HEK293 (cell line): ENCODE data around the gene SKAP1.

ENCODE experiments used
- CTCF ChIA-PET: fragments of 350-600 bp; formaldehyde crosslinking; extraction: SDS; loops from one replicate; lab custom pipeline; 2021; ENCODE audit warnings: antibody characterized with exemption; lab: Yijun Ruan, JAX
- POLR2A ChIA-PET: fragments of 300-600 bp; formaldehyde crosslinking; extraction: SDS; loops from one replicate; lab custom pipeline; 2020; ENCODE audit warnings: antibody characterized with exemption, inconsistent platforms; lab: Yijun Ruan, JAX
- H3K27ac ChIP-seq: fragments of 200-500 bp; sonication (Bioruptor generic); 2 replicates; pipeline ENCODE4 v1.5.1; 2014; ENCODE audit warnings: low read depth, low read length, control low read depth, inconsistent platforms; ENCODE audit errors: extremely low read depth
- H3K36me3 ChIP-seq, 2 experiments: fragments of 200-500 bp in 1 of 2; sonication (Bioruptor generic) in 1 of 2; 1 replicate in 1 of 2; 2 replicates in 1 of 2; pipeline ENCODE4 v1.5.1; 2014 to 2017; ENCODE audit warnings: inconsistent platforms in 2 of 2, low read length in 2 of 2; ENCODE audit not compliant: control insufficient read depth in 2 of 2, insufficient read depth in 1 of 2
- H3K4me1 ChIP-seq: fragments of 200-500 bp; sonication (Bioruptor generic); 2 replicates; pipeline ENCODE4 v1.5.1; 2014; ENCODE audit warnings: mild to moderate bottlenecking, low read length, inconsistent platforms; ENCODE audit not compliant: control insufficient read depth, insufficient read depth
- H3K4me3 ChIP-seq: 2 replicates; pipeline ENCODE4 v1.5.1; 2011; ENCODE audit warnings: low read depth, mild to moderate bottlenecking, control low read depth, low read length, moderate library complexity
- H3K9me3 ChIP-seq: fragments of 200-500 bp; sonication (Bioruptor generic); 2 replicates; pipeline ENCODE4 v1.5.1; 2014; ENCODE audit warnings: low read depth, low read length, inconsistent platforms; ENCODE audit not compliant: control insufficient read depth, insufficient read depth
- GLIS1 ChIP-seq: fragments of 450-650 bp; formaldehyde crosslinking; IDR thresholded peaks from 2 replicates; pipeline ENCODE4 v1.5.1; 2016; ENCODE audit warnings: missing biosample characterization, missing genetic modification characterization
- MZF1 ChIP-seq: fragments of 450-650 bp; formaldehyde crosslinking; IDR thresholded peaks from 2 replicates; pipeline ENCODE4 v1.5.1; 2017; ENCODE audit warnings: missing biosample characterization, missing genetic modification characterization, borderline replicate concordance
- OSR2 ChIP-seq: fragments of 450-650 bp; formaldehyde crosslinking; IDR thresholded peaks from 2 replicates; pipeline ENCODE4 v1.5.1; 2016; ENCODE audit warnings: missing biosample characterization, missing genetic modification characterization
- SCRT2 ChIP-seq: fragments of 450-650 bp; formaldehyde crosslinking; IDR thresholded peaks from 2 replicates; pipeline ENCODE4 v1.5.1; 2016; ENCODE audit warnings: missing biosample characterization, missing genetic modification characterization
- SP7 ChIP-seq: fragments of 450-650 bp; formaldehyde crosslinking; IDR thresholded peaks from 2 replicates; pipeline ENCODE4 v1.5.1; 2016; ENCODE audit warnings: missing biosample characterization, missing genetic modification characterization
- TCF7L2 ChIP-seq: IDR thresholded peaks from 2 replicates; pipeline ENCODE4 v1.6.1; 2011; ENCODE audit warnings: low read depth, mild to moderate bottlenecking, inconsistent platforms, low read length, moderate library complexity, borderline replicate concordance
- TRIM28 ChIP-seq: IDR thresholded peaks from 2 replicates; pipeline ENCODE4 v1.6.1; 2011; ENCODE audit warnings: low read length, control low read depth, borderline replicate concordance
- ZBTB17 ChIP-seq: fragments of 450-650 bp; formaldehyde crosslinking; IDR thresholded peaks from 2 replicates; pipeline ENCODE4 v1.5.1; 2016; ENCODE audit warnings: missing biosample characterization, missing genetic modification characterization
- ZEB2 ChIP-seq: fragments of 450-650 bp; formaldehyde crosslinking; IDR thresholded peaks from 2 replicates; pipeline ENCODE4 v1.5.1; 2016; ENCODE audit warnings: missing biosample characterization, missing genetic modification characterization
- ZNF350 ChIP-seq: fragments of 450-650 bp; formaldehyde crosslinking; IDR thresholded peaks from 2 replicates; pipeline ENCODE4 v1.5.0; 2017; ENCODE audit warnings: missing biosample characterization, mild to moderate bottlenecking, missing genetic modification characterization
- ZNF785 ChIP-seq: fragments of 450-650 bp; formaldehyde crosslinking; IDR thresholded peaks from 2 replicates; pipeline ENCODE4 v1.5.1; 2016; ENCODE audit warnings: missing biosample characterization, missing genetic modification characterization
- TF ChIP-seq, protein P1 (sequence below): fragments of 450-650 bp; formaldehyde crosslinking; conservative IDR thresholded peaks from 2 replicates; pipeline ENCODE4 v1.5.1; 2016; ENCODE audit warnings: low read depth, missing biosample characterization, missing genetic modification characterization
- TF ChIP-seq, protein P2 (sequence below): fragments of 450-650 bp; formaldehyde crosslinking; IDR thresholded peaks from 2 replicates; pipeline ENCODE4 v1.5.1; 2017; ENCODE audit warnings: missing biosample characterization, missing genetic modification characterization

The SKAP1 gene

GRCh38 chr17:48391444-48391843 lies 38.6 kb downstream of the SKAP1 start:
- Histone ChIP-seq H3K27ac (no peak overlapping the region), H3K36me3 (no peaks in the 10 kb centered on the region), H3K9me3 (no peaks in the 10 kb centered on the region), H3K4me3 (no peak overlapping the region), H3K4me1 (peaks cover 22% of the 10 kb centered on the region)
- TF ChIP-seq GLIS1 (tag by site-specific recombination): no peak
- TF ChIP-seq SCRT2: peak; percentile 53
- ChIA-PET POLR2A (no interaction called here), CTCF (interaction anchor here (0.6 to 2.4 kb wide), 10 partner anchors 13 to 209 kb away, joined by 3 to 22 read pairs (median 4); no protein-coding TSS in a partner anchor)

GRCh38 chr17:48389903-48390302 lies 40.1 kb downstream of the SKAP1 start:
- ChIA-PET POLR2A (no interaction called here), CTCF (interaction anchor here (2.4 kb wide), 1 partner anchor 15 kb away, joined by 22 read pairs; no protein-coding TSS in a partner anchor)
- peaks cover 22% of the 10 kb centered on the region for H3K4me1 ChIP-seq
- H3K27ac ChIP-seq: no peak overlapping the region
- no peaks in the 10 kb centered on the region for H3K9me3 ChIP-seq
- no peak overlapping the region for H3K4me3 ChIP-seq
- TF ChIP-seq, protein P1, sequence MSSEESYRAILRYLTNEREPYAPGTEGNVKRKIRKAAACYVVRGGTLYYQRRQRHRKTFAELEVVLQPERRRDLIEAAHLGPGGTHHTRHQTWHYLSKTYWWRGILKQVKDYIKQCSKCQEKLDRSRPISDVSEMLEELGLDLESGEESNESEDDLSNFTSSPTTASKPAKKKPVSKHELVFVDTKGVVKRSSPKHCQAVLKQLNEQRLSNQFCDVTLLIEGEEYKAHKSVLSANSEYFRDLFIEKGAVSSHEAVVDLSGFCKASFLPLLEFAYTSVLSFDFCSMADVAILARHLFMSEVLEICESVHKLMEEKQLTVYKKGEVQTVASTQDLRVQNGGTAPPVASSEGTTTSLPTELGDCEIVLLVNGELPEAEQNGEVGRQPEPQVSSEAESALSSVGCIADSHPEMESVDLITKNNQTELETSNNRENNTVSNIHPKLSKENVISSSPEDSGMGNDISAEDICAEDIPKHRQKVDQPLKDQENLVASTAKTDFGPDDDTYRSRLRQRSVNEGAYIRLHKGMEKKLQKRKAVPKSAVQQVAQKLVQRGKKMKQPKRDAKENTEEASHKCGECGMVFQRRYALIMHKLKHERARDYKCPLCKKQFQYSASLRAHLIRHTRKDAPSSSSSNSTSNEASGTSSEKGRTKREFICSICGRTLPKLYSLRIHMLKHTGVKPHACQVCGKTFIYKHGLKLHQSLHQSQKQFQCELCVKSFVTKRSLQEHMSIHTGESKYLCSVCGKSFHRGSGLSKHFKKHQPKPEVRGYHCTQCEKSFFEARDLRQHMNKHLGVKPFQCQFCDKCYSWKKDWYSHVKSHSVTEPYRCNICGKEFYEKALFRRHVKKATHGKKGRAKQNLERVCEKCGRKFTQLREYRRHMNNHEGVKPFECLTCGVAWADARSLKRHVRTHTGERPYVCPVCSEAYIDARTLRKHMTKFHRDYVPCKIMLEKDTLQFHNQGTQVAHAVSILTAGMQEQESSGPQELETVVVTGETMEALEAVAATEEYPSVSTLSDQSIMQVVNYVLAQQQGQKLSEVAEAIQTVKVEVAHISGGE: peak; percentile 67
- no peak for TF ChIP-seq ZEB2 (tag by site-specific recombination)
- no peaks in the 10 kb centered on the region for H3K36me3 ChIP-seq

GRCh38 chr17:48388955-48389743 lies 40.9 kb downstream of the SKAP1 start:
- CTCF ChIA-PET: interaction anchor here (0.9 to 2.0 kb wide), 2 partner anchors 11 to 14 kb away, joined by 4 to 8 read pairs; no protein-coding TSS in a partner anchor
- POLR2A ChIA-PET: no interaction called here
- peak overlapping the region; percentile 32; the same call in 1 of the 2 replicates for H3K27ac ChIP-seq
- H3K36me3 ChIP-seq: no peaks in the 10 kb centered on the region
- no peak overlapping the region for H3K4me3 ChIP-seq
- no peaks in the 10 kb centered on the region for H3K9me3 ChIP-seq
- TF ChIP-seq TCF7L2 (no peak), ZNF785 (no peak), ZBTB17 (peak; percentile 56; the same call in 1 of the 2 replicates), TRIM28 (0 out of 2 replicates have a peak, but pooled peaks have one; percentile 40), SP7 (tag by site-specific recombination) (peak; percentile 21; the same call in 1 of the 2 replicates), MZF1 (tag by site-specific recombination) (peak; percentile 64; the same call in 1 of the 2 replicates), OSR2 (tag by site-specific recombination) (peak; percentile 68; the same call in 1 of the 2 replicates), ZNF350 (tag by site-specific recombination) (no peak)
- TF ChIP-seq, protein P2, sequence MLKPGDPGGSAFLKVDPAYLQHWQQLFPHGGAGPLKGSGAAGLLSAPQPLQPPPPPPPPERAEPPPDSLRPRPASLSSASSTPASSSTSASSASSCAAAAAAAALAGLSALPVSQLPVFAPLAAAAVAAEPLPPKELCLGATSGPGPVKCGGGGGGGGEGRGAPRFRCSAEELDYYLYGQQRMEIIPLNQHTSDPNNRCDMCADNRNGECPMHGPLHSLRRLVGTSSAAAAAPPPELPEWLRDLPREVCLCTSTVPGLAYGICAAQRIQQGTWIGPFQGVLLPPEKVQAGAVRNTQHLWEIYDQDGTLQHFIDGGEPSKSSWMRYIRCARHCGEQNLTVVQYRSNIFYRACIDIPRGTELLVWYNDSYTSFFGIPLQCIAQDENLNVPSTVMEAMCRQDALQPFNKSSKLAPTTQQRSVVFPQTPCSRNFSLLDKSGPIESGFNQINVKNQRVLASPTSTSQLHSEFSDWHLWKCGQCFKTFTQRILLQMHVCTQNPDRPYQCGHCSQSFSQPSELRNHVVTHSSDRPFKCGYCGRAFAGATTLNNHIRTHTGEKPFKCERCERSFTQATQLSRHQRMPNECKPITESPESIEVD: peak; percentile 97
- peaks cover 22% of the 10 kb centered on the region for H3K4me1 ChIP-seq
